ENCODE results near the gene TTC39B. TPM values are rescaled to one million over a fixed set of nuclear protein-coding genes. Genes with fewer than 3 reads are reported as not detected.

Gene TTC39B
- total and polyA plus RNA-seq, 2 of the 8 experiments (the other 6 are each of a cell fraction or from before 2014, with no cell fraction given): 1.6 to 10.9 TPM

GRCh38 chr9:15135164-15135792 is 171.7 kb downstream of the TTC39B start (continued):
- TF ChIP-seq HDAC6 (IDR thresholded peaks at IDR 0.05; ENCODE audit: low read depth, low read length) (no peak), CHD7 (IDR thresholded peaks at IDR 0.05; ENCODE audit: insufficient replicate concordance, low read length) (peak; percentile 22), E2F6 (IDR thresholded peaks at IDR 0.05) (peak; percentile 43; the same call in 1 of the 2 replicates), POLR2AphosphoS5 (IDR thresholded peaks at IDR 0.05; ENCODE audit: low read depth, low read length) (no peak), ASH2L (IDR thresholded peaks at IDR 0.05; ENCODE audit: low read length) (peak; percentile 36)

Data from H1 (cell line).